AG09309 (cell line): ENCODE data around the gene MAPKAPK3.
A peak's percentile ranks its signal among the peaks of the same experiment; 100 is the strongest.

Experiments
- DNase-seq: peaks from one replicate; pipeline ENCODE4 v3.0.0-alpha.2; 2010; ENCODE audit warnings: low read depth
- H3K4me3 ChIP-seq: 2 replicates; pipeline ENCODE4 v1.5.1; 2011; ENCODE audit warnings: mild to moderate bottlenecking, low read depth, low read length, moderate library complexity; ENCODE audit not compliant: control insufficient read depth
- TF ChIP-seq, protein P1 (sequence below): IDR thresholded peaks from 2 replicates; pipeline ENCODE4 v1.5.1; 2011; ENCODE audit warnings: mild to moderate bottlenecking, low read depth, low read length, inconsistent platforms; ENCODE audit not compliant: insufficient read depth, control insufficient read depth; ENCODE audit errors: missing control alignments

MAPKAPK3 gene

GRCh38 chr3:50620420-50620819 lies 3.5 kb downstream of the MAPKAPK3 start:
- no peak overlapping the region for H3K4me3 ChIP-seq
- TF ChIP-seq, protein P1, sequence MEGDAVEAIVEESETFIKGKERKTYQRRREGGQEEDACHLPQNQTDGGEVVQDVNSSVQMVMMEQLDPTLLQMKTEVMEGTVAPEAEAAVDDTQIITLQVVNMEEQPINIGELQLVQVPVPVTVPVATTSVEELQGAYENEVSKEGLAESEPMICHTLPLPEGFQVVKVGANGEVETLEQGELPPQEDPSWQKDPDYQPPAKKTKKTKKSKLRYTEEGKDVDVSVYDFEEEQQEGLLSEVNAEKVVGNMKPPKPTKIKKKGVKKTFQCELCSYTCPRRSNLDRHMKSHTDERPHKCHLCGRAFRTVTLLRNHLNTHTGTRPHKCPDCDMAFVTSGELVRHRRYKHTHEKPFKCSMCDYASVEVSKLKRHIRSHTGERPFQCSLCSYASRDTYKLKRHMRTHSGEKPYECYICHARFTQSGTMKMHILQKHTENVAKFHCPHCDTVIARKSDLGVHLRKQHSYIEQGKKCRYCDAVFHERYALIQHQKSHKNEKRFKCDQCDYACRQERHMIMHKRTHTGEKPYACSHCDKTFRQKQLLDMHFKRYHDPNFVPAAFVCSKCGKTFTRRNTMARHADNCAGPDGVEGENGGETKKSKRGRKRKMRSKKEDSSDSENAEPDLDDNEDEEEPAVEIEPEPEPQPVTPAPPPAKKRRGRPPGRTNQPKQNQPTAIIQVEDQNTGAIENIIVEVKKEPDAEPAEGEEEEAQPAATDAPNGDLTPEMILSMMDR = no peak
- no peak for DNase-seq

- no peak overlapping the region for H3K4me3 ChIP-seq
- no peak for DNase-seq
- TF ChIP-seq, protein P1 = peak; percentile 5
These were observed 3.9 kb downstream of the MAPKAPK3 start for GRCh38 chr3:50620820-50621219.

- no peak overlapping the region for H3K4me3 ChIP-seq
- no peak for DNase-seq
- TF ChIP-seq, protein P1 = no peak
These were observed 5.9 kb downstream of the MAPKAPK3 start for GRCh38 chr3:50622881-50623280.

DNA sequence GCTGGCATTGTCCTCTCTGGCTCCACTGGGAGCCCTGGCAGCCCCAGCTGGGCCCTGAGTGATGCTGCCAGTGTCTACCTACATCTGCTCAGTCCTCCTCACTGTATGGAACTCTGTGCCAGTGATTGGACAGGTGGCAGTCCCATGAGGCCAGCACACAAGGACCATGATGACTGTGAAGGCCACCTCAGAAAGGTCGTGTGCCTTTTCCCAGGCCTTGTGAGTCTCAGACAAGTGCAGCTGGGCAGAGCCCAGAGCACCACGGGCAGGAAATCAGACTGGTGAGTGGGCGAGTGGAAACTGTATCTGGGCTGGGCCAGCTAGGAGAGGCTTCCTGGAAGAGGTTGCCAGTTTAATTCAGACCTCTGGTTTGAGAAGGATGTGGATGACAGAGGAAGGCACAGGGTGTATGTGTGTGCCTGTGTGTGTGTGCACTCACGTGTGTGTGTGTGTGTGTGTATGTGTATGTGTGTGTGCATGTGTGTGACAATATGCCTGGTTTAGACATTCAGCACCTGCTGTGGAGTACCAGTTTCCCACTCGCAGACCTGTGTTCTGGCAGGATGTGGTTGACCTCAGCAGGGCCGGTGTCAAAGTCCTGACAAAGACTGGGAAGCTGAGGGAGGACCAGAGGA lies 7.0 kb downstream of the MAPKAPK3 start:
- H3K4me3 ChIP-seq = no peak overlapping the region
- TF ChIP-seq, protein P1 = no peak
- no peak for DNase-seq

GRCh38 chr3:50624634-50625033 lies 7.7 kb downstream of the MAPKAPK3 start:
- no peak overlapping the region for H3K4me3 ChIP-seq
- TF ChIP-seq, protein P1 = no peak

DNA sequence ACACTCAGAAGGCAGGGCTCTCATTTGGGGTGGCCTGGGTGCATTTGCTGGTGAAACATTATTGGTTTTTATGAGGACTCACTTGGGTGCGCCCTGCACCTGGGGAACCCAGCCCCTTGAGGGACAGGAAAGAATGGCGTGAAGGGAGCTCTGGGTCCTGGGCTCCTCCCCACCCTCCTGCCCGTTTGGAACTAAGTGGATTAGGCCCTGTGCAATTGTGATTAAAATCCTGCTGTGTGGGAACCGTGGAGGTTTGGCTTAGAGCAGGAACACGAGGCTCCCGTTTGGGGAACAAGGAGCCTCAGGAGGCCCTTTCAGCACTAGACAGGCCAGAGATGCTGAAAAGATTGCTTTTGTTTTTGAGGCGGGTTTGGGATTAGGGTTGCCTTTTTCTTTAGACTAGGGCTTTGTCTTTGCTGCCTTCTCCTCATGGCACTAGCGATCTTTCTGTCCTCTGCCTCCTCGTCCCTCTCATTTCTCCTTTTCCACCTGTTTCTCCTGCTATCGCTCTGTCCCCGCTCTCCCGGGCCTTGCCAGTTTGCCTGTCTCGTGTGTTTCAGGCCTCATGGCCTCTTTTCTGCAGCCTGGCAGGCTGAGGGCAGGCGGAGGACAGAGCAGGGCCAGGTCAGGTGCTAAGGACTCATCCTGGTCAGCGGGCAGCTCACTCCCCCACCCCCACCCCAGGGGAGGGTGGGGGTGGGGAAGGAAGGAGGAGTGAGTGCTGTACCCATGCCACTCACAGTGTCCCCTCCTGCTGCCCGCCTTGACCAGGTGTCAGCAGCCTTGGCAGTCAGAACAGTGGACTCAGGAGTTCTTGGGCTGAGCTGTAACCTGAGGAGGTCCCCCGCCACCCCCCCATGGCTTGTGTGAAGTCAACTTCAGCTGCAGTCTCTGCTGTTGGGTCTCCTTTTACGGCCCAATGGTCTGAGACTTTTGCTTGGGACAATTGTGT lies 8.6 kb downstream of the MAPKAPK3 start:
- no peak overlapping the region for H3K4me3 ChIP-seq
- TF ChIP-seq, protein P1 = no peak
- DNase-seq = no peak

More at GRCh38 chr3:50624634-50625033, 7.7 kb downstream of the MAPKAPK3 start:
- DNase-seq = no peak
